Limb (tissue), 2 donors: ENCODE data around the gene ASCL5.
"Not testable (repeated sequence)": the region's sequence is repeated elsewhere in the genome, so short reads cannot be mapped to it uniquely, and the experiment has no call there.

Experiments used
- DNase-seq, 2 donors: peaks; one replicate each; pipeline ENCODE4 v3.0.0-alpha.2; 2016; ENCODE audit errors: extremely low spot score in 2 of 2

Gene ASCL5

GRCh38 chr1:201126832-201127754, at the start of gene ASCL5:
Gene ASCL5 (minus strand): TSS chr1:201127184. CDS start chr1:201115372, 11,812 bp downstream.
- no peak for DNase-seq

DNA sequence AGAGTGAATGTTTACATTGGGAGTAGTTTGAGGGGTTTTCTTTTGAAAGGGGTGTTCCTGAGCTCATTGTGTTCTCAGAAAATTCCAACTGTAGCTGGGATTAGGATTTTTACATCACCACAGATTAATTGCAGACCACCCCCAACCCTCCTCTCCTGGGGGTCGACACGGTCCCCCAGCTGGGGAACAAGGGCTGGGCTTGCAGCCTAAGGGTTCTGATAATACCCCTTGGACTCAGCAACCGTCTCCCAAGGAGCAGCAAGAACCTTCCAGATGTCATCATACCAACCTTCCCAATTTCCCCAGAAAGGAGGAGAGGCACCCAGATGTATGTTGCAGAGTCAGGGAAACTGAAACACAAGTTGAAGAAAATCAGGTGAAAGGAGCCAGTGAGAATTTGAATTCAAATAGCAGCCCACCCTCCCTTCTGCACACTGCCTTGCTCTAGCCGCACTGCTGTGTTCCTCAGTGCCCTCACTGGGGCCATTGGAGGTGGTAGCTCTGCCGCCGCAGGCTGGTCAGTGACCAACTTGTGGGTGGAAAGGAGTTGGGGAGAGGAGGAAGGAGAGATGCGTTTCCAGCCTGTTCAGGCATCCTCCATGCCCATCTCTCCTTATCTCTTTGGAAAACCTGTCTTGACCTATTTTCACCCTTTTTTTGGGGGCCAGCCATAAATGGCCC, 49.0 kb upstream of the ASCL5 start:
- peak in 1 of 2 donors; percentile 4 for DNase-seq

- peak in 1 of 2 donors; percentile 4 for DNase-seq
These were observed 46.8 kb upstream of the ASCL5 start for GRCh38 chr1:201173736-201174135.

DNA sequence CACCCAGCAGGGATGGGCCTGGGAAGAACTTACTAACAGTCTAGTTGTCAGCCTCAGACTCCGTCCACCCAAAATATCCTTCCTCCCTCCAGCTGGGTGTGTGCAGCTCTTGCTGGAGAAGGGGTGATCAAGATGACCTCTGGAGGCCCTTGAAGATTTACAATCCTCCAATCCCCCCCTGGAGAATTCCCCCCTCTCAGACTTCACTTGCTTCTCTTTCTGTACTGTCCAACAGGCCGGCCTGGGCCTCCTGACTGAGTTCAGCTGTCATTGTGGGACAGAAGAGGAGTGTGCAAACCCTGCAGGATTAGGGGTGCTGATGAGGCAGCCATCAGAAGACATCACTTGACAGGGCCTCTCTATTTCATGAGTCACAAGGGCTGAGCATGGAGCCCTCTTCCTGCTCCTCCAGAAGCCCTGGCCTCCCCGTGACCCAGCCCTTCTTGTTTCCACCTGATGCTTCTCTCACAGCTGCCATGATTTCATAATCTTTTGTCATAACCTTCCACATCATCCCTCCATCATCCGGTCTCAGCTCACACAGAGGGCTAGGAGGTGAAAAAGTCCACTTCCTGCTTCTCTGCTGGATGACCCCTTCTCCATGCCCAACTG, 46.1 kb upstream of the ASCL5 start:
- peak in 1 of 2 donors; percentile 19 for DNase-seq

- DNase-seq = peak in 1 of 2 donors; percentile 28
These were observed 45.3 kb upstream of the ASCL5 start for GRCh38 chr1:201172326-201172725.

GRCh38 chr1:201171063-201172036, 44.4 kb upstream of the ASCL5 start:
- DNase-seq = peak in 1 of 2 donors; percentile 64

GRCh38 chr1:201170533-201171062, 43.6 kb upstream of the ASCL5 start:
- DNase-seq = peak; percentile 87 to 91

GRCh38 chr1:201169971-201170532, 43.1 kb upstream of the ASCL5 start:
- no peak for DNase-seq

DNA sequence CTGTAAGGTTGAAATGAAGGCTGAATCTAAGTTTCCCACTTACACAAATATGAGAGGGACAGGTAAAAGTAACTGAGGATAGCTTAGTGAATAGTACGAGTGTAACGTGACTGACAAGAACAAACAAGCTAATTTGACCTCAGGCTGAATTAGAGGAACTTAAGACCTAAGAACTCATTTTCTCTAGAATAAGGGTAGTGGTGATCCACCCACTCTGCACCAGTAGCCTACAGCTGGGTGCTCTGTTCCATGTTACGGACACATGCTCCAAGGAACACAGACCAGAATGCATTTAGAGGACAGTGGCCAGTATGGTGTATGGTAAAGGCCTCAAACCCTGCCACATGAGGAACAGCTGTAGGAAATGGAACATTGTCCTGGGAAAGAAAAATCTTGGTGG, 42.2 kb upstream of the ASCL5 start:
- no peak for DNase-seq

GRCh38 chr1:201167041-201167991, 40.3 kb upstream of the ASCL5 start:
- DNase-seq = no peak

DNA sequence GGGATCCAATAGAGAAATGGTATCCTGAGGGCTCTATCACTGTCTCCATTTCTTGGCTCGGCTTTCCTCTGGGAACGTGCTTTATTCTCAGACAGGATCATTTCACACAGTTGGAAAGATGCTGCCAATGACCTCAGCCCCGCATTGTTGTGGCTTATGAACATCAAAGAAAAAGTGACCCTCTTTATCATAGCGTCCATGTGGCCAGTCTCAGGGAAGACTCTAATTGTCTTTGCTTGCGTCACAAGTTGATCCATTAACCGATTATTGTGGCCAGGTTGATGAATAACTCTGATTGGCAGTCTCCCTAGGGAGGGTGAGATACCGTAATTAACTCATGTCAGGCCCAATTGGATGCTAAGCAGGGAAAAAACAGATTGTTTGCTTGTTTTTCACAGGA, 37.7 kb upstream of the ASCL5 start:
- DNase-seq = no peak

DNA sequence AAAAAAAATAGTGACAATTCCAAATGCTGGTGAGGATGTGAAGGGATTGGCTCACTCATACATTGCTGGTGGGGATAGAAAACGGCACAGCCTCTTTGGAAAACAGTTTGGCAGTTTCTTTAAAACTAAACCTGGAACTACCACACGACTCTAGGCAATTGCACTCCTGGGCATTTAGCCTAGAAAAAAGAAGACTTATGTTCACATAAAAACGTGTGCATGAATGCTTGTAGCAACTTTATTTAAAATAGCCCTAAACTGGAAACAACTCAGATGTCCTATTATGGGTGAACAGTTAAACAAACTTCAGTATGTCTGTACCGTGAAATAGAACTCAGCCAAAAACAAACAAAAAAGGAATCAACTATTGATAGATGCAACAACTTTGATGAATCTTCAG, 36.7 kb upstream of the ASCL5 start:
- peak in 1 of 2 donors; percentile 5 for DNase-seq

DNA sequence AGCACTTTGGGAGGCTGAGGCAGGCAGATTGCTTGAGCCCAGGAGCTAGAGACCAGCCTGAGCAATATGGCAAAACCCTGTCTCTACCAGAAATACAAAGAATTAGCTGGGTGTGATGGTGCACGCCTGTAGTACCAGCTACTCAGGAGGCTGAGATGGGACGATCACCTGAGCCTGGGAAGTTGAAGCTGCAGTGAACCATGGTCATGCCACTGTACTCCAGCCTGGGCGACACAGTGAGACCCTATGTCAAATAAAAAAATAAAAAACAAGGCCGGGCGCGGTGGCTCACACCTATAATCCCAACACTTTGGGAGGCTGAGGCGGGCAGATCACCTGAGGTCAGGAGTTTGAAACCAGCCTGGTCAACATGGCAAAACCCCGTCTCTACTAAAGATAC, 36.1 kb upstream of the ASCL5 start:
- not testable (repeated sequence) for DNase-seq

GRCh38 chr1:201157949-201158348, 31.0 kb upstream of the ASCL5 start:
- DNase-seq = no peak

- no peak for DNase-seq
These were observed 29.8 kb upstream of the ASCL5 start for GRCh38 chr1:201156819-201157218.

DNA sequence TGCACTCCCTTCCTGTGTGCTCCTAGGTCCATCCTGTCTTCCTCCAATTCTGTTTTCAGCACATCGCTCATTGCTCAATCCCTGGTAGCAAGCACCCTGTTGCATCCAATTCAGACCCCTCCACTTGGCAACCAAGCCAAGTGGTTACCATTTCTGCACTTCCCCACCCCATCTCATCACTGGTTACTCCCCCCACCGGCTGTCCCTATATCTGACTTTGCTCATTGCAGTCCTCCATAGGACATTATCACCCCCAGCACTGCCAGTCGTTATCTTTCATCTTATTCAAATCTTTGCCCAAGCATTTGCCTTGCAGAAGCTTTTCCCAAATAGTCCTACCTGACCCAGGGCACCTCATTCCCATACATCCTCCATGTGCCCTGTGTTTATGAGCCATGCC, 29.4 kb upstream of the ASCL5 start:
- DNase-seq = no peak

DNA sequence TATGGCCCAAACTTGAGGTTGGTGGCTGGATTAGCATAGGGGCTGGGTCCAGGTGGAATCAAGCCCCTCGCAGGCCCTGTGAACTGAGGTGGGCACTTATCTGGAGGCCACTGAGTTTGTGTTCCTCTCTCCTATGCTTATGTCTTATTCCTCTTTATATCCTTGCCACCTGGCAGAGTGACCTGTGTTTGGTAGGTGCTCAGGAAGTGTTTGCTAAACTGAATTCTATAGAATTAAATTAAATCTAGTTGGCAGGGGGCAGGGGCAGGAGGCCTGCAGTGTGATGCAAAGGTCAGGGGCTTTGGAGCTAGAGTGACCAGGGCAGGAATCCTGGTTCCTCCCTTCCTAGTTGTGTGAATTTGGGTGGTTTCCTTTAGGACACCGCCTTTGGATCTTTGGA, 28.4 kb upstream of the ASCL5 start:
- no peak for DNase-seq

GRCh38 chr1:201154389-201155165, 27.6 kb upstream of the ASCL5 start, which contains the start of gene TMEM9:
Gene TMEM9 (minus strand): TSS chr1:201154474. CDS start chr1:201153923, 551 bp downstream.
- DNase-seq = peak; percentile 98 to 100
